ENCODE results near the gene SPOCK2.

Gene SPOCK2

GRCh38 chr10:72009051-72009424 lies 79.3 kb downstream of the SPOCK2 start:
- DNase-seq (ENCODE audit: low spot score) = no peak

All from ecto neural progenitor cell (in vitro differentiated cells).